Keratinocyte (primary cell): Measurements from ENCODE around the gene LMO7. TPM values are rescaled to one million over a fixed set of nuclear protein-coding genes. Genes with fewer than 3 reads are reported as not detected.

Experiments used
- DNase-seq: peaks from one replicate; pipeline ENCODE4 v3.0.0-alpha.2; 2011; ENCODE audit warnings: low read depth, missing footprints, low spot score
- FAIRE-seq: peaks from 2 replicates; lab custom pipeline; 2011; peaks lifted over from hg19 to GRCh38; lab: Jason Lieb, UNC
- H2AFZ ChIP-seq: 2 replicates; pipeline ENCODE4 v1.6.0; 2012; ENCODE audit warnings: low read length, control low read depth, inconsistent platforms; ENCODE audit not compliant: control insufficient read depth
- H3K27ac ChIP-seq: 2 replicates; pipeline ENCODE4 v1.5.1; 2011; ENCODE audit warnings: low read length; ENCODE audit not compliant: control insufficient read depth, insufficient read depth
- H3K27me3 ChIP-seq: 3 replicates; pipeline ENCODE4 v1.6.0; 2011; ENCODE audit warnings: low read length; ENCODE audit not compliant: control insufficient read depth, insufficient read depth; ENCODE audit errors: extremely low read depth
- H3K36me3 ChIP-seq, 2 experiments: 2 replicates in 1 of 2; 3 replicates in 1 of 2; pipeline ENCODE4 v1.5.1; 2011; ENCODE audit warnings: low read length in 2 of 2, mild to moderate bottlenecking in 1 of 2; ENCODE audit not compliant: control insufficient read depth in 2 of 2, insufficient read depth in 2 of 2; ENCODE audit errors: extremely low read depth in 1 of 2
- H3K4me1 ChIP-seq: 3 replicates; pipeline ENCODE4 v1.5.1; 2011; ENCODE audit warnings: low read length; ENCODE audit not compliant: control insufficient read depth, insufficient read depth; ENCODE audit errors: extremely low read depth
- H3K4me2 ChIP-seq: 3 replicates; pipeline ENCODE4 v1.6.0; 2011; ENCODE audit warnings: low read depth, low read length; ENCODE audit not compliant: control insufficient read depth, insufficient read depth; ENCODE audit errors: extremely low read depth
- H3K4me3 ChIP-seq, 3 experiments: fragments of 200-600 bp in 1 of 3; sonication (generic) in 1 of 3; 2 replicates in 2 of 3; 3 replicates in 1 of 3; pipeline ENCODE4 v1.5.1; 2011 to 2016; ENCODE audit warnings: low read length in 3 of 3, mild to moderate bottlenecking in 3 of 3, control low read depth in 2 of 3, inconsistent platforms in 1 of 3, low read depth in 1 of 3, mixed read lengths in 1 of 3, mixed run types in 1 of 3, moderate library complexity in 1 of 3; ENCODE audit not compliant: control insufficient read depth in 2 of 3, insufficient read depth in 2 of 3; ENCODE audit errors: extremely low read depth in 1 of 3
- H3K79me2 ChIP-seq: 2 replicates; pipeline ENCODE4 v1.6.0; 2012; ENCODE audit warnings: low read length; ENCODE audit not compliant: control insufficient read depth, insufficient read depth
- H3K9ac ChIP-seq: 3 replicates; pipeline ENCODE4 v1.6.0; 2011; ENCODE audit warnings: low read length; ENCODE audit not compliant: control insufficient read depth, insufficient read depth; ENCODE audit errors: extremely low read depth
- H3K9me1 ChIP-seq: 3 replicates; pipeline ENCODE4 v1.6.0; 2011; ENCODE audit warnings: low read length; ENCODE audit not compliant: control insufficient read depth, insufficient read depth; ENCODE audit errors: extremely low read depth
- H3K9me3 ChIP-seq: 2 replicates; pipeline ENCODE4 v1.5.1; 2012; ENCODE audit warnings: low read depth, low read length; ENCODE audit not compliant: control insufficient read depth
- H4K20me1 ChIP-seq: 3 replicates; pipeline ENCODE4 v1.6.0; 2011; ENCODE audit warnings: low read length; ENCODE audit not compliant: control insufficient read depth, insufficient read depth; ENCODE audit errors: extremely low read depth
- EZH2 ChIP-seq: IDR thresholded peaks from one replicate; pipeline ENCODE4 v1.6.1; 2012; ENCODE audit warnings: inconsistent platforms, mild to moderate bottlenecking, low read length, moderate library complexity
- dilution Hi-C: fragments of 300-500 bp; cut with MboI; formaldehyde crosslinking; loops from one replicate; pipeline ENCODE4 v1.7.0; 2020; ENCODE audit warnings: low sequenced_read_pairs; ENCODE audit not compliant: extremely low pct_ligation_motif_present
- polyA plus RNA-seq, 5 experiments: library from polyadenylated mRNA; depleted of rRNA in 3 of 5; stranded (reverse) in 3 of 5; stranded (forward) in 1 of 5; unstranded in 1 of 5; fragments of >200 nt; gene quantifications; 1 replicate in 1 of 5; 2 replicates in 3 of 5; 3 replicates in 1 of 5; pipeline versions ENCODE4 v1.2.1 to v1.2.3, GENCODE V29; 2011 to 2012; ENCODE audit warnings: missing spikeins in 2 of 5, low read depth in 1 of 5, low replicate concordance in 1 of 5
- TF ChIP-seq, protein P1 (sequence below), 3 experiments: IDR thresholded peaks in 1 of 3; conservative IDR thresholded peaks in 1 of 3; optimal IDR thresholded peaks in 1 of 3; 2 replicates in 2 of 3; 3 replicates in 1 of 3; pipeline versions ENCODE3 to v1.5.1; 2011; ENCODE audit warnings: low read length in 3 of 3, mild to moderate bottlenecking in 3 of 3, moderate library complexity in 2 of 3, control low read depth in 1 of 3, inconsistent platforms in 1 of 3; ENCODE audit not compliant: insufficient read depth in 2 of 3; ENCODE audit errors: extremely low read depth in 1 of 3

Gene LMO7
- polyA plus RNA-seq, 1 donor (not counting 4 experiments of a cell fraction or from before 2014, with no cell fraction given): 8.9 TPM

DNA sequence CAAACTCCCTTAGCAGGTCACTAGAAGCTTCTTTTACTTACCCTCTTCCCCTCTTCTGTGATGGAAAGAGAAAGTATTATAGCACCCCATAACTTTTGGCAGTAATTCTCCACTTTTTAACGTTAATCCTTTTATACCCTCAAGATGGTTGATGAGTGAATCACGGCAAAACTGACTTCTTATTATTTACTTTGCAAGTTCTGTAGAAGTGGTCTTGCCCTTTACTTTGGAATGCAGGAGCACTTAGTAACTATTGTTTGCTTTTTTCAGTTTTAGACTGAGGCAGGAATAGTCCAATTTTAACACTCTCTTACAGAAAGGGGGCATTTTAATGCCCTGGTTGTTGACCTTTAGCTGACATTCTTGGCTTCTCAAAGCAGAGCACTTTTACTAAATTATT lies 260.1 kb downstream of the LMO7 start:
- TF ChIP-seq, protein P1, sequence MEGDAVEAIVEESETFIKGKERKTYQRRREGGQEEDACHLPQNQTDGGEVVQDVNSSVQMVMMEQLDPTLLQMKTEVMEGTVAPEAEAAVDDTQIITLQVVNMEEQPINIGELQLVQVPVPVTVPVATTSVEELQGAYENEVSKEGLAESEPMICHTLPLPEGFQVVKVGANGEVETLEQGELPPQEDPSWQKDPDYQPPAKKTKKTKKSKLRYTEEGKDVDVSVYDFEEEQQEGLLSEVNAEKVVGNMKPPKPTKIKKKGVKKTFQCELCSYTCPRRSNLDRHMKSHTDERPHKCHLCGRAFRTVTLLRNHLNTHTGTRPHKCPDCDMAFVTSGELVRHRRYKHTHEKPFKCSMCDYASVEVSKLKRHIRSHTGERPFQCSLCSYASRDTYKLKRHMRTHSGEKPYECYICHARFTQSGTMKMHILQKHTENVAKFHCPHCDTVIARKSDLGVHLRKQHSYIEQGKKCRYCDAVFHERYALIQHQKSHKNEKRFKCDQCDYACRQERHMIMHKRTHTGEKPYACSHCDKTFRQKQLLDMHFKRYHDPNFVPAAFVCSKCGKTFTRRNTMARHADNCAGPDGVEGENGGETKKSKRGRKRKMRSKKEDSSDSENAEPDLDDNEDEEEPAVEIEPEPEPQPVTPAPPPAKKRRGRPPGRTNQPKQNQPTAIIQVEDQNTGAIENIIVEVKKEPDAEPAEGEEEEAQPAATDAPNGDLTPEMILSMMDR (optimal IDR thresholded peaks at IDR 0.05 in 1 of 3, IDR thresholded peaks at IDR 0.05 in 1 of 3, conservative IDR thresholded peaks at IDR 0.05 in 1 of 3; ENCODE audit: extremely low read depth in 1 of 3, insufficient read depth in 2 of 3, low read length in 3 of 3): no peak
- no peak for TF ChIP-seq EZH2
- DNase-seq (no peak), FAIRE-seq (no peak)
- H4K20me1 ChIP-seq: no peaks in the 10 kb centered on the region
- H3K4me1 ChIP-seq: no peaks in the 10 kb centered on the region
- no peaks in the 10 kb centered on the region for H3K36me3 ChIP-seq
- no peak overlapping the region for H3K9ac ChIP-seq
- no peak overlapping the region for H3K27ac ChIP-seq
- H3K4me3 ChIP-seq: no peak overlapping the region
- dilution Hi-C loops: loop anchor here (25.0 kb wide), 1 partner anchor 566 kb away; no protein-coding TSS in a partner anchor
- H2AFZ ChIP-seq: no peak overlapping the region
- H3K27me3 ChIP-seq: no peaks in the 10 kb centered on the region
- H3K9me1 ChIP-seq: no peaks in the 10 kb centered on the region
- H3K9me3 ChIP-seq: no peaks in the 10 kb centered on the region
- H3K79me2 ChIP-seq: no peaks in the 10 kb centered on the region
- no peak overlapping the region for H3K4me2 ChIP-seq

DNA sequence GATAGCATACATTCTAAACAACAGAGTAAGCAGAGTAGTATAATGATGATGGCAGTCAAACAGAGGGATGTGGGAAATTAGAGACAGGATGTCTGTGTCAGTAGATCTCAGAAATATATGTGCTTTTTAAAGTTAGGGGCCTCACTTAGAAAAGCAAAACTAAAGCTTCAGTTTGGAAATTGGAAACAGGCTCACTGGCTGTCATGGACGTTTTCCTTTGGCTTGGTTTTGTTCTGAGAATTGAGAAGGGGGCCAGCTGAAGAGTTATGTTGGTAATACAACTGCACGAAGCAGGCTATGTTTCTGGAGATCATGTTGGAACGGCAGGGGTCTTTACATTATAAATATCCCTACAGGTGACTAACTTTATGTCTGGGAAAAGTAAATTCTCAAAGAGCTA lies 261.3 kb downstream of the LMO7 start:
- Histone ChIP-seq H3K4me3 (no peak overlapping the region), H4K20me1 (no peaks in the 10 kb centered on the region), H3K27ac (no peak overlapping the region), H3K4me2 (no peak overlapping the region), H3K27me3 (no peaks in the 10 kb centered on the region), H3K36me3 (no peaks in the 10 kb centered on the region), H3K4me1 (no peaks in the 10 kb centered on the region), H3K79me2 (no peaks in the 10 kb centered on the region), H2AFZ (no peak overlapping the region), H3K9me1 (no peaks in the 10 kb centered on the region), H3K9ac (no peak overlapping the region), H3K9me3 (no peaks in the 10 kb centered on the region)
- dilution Hi-C loops: loop anchor here (25.0 kb wide), 1 partner anchor 565 kb away; no protein-coding TSS in a partner anchor
- no peak for DNase-seq
- no peak for FAIRE-seq
- TF ChIP-seq, protein P1 (optimal IDR thresholded peaks at IDR 0.05 in 1 of 3, IDR thresholded peaks at IDR 0.05 in 1 of 3, conservative IDR thresholded peaks at IDR 0.05 in 1 of 3; ENCODE audit: extremely low read depth in 1 of 3, insufficient read depth in 2 of 3, low read length in 3 of 3): no peak
- no peak for TF ChIP-seq EZH2
